GM12872 (cell line): ENCODE data around the gene NAA15.

Experiments used
- TF ChIP-seq, protein P1 (sequence below): IDR thresholded peaks from 3 replicates; pipeline ENCODE4 v1.5.1; 2011; ENCODE audit warnings: low read depth, mild to moderate bottlenecking, low read length, moderate library complexity; ENCODE audit not compliant: insufficient read depth

Gene NAA15

DNA sequence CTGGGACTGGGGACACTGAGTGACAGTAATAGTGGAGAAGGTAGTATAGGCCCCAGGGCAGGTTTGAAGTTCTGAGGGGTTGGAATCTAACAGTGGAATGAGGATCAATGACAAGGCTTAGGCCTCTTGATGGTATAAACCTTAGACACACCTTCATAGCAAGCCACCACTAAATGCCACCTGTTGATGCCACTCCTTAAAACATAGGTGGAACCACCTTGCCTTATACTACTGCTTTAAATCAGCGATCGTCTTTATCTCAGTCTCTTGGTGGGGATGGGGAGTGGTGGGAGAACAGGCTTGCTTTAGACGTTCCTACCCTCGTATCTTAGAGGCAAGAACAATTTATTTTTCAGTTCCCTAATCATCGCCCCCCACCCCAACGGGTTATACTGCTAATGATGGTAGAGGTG lies 153.8 kb downstream of the NAA15 start:
- TF ChIP-seq, protein P1, sequence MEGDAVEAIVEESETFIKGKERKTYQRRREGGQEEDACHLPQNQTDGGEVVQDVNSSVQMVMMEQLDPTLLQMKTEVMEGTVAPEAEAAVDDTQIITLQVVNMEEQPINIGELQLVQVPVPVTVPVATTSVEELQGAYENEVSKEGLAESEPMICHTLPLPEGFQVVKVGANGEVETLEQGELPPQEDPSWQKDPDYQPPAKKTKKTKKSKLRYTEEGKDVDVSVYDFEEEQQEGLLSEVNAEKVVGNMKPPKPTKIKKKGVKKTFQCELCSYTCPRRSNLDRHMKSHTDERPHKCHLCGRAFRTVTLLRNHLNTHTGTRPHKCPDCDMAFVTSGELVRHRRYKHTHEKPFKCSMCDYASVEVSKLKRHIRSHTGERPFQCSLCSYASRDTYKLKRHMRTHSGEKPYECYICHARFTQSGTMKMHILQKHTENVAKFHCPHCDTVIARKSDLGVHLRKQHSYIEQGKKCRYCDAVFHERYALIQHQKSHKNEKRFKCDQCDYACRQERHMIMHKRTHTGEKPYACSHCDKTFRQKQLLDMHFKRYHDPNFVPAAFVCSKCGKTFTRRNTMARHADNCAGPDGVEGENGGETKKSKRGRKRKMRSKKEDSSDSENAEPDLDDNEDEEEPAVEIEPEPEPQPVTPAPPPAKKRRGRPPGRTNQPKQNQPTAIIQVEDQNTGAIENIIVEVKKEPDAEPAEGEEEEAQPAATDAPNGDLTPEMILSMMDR: no peak

DNA sequence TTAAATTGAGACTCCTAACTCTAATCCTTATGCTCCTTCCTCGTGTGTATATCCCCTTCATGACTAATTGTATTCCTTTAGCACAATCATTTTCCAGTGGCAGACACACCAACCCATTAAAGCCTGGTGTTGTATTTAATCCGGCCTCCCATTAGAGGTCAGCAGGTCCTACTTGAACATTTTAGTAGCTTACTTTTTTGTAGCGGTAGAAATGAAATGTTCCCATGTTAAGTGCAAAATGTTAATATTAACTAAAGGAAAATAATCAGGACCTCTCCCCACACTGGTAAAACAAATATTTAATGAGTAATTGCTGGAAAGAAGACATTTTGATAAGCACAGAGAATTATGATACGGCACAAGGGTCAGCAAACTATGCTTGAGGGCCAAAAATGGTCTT lies 156.0 kb downstream of the NAA15 start:
- TF ChIP-seq, protein P1: no peak

DNA sequence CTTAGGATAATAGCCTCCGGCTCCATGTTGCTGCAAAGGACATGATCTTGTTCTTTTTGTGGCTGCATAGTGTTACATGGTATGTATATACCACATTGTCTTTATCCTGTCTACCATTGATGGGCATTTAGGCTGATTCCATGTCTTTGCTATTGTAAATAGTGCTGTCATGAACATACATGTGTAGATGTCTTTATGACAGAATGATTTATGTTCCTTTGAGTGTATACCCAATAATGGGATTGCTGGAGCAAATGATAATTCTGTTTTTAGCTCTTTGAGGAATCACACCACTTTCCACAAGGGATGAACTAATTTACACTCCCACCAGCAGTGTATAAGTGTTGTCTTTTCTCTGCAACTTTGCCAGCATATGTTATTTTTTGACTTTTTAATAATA lies 157.2 kb downstream of the NAA15 start:
- TF ChIP-seq, protein P1: no peak

DNA sequence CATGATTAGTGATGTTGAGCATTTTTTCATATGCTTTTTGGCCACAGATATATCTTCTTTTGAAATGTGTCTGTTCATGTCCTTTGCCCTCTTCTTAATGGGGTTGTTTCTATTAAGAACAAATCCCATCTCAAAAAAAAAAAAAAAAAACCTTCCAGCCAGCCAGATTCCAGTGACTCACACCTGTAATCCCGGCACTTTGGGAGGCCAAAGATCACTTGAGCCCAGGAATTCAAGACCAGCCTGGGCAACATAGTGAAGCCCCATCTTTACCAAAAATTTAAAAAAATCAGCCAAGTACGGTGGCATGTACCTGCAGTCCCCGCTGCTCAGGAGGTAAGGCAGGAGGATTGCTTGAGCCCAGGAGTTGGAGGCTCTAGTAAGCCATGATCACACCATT lies 157.7 kb downstream of the NAA15 start:
- TF ChIP-seq, protein P1: no peak

DNA sequence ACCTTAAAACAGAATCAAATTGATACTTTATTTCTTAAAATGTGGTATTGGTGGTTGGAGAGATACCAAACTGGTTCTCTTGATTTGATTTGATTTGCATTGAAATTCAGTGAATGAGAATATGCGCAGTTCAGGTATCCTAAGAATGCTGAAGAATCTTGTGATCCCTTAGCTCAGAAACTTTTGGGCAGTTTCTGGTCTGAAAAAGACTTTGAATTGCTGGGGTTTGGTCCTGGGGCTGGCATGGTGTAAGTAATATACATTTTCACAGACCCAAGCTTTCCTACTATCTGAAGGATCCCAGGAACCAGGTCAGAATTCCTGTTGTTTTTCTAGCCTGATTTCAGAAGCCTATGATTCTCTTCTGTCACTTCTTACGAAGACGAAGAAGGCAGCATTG lies 159.3 kb downstream of the NAA15 start:
- TF ChIP-seq, protein P1: no peak

DNA sequence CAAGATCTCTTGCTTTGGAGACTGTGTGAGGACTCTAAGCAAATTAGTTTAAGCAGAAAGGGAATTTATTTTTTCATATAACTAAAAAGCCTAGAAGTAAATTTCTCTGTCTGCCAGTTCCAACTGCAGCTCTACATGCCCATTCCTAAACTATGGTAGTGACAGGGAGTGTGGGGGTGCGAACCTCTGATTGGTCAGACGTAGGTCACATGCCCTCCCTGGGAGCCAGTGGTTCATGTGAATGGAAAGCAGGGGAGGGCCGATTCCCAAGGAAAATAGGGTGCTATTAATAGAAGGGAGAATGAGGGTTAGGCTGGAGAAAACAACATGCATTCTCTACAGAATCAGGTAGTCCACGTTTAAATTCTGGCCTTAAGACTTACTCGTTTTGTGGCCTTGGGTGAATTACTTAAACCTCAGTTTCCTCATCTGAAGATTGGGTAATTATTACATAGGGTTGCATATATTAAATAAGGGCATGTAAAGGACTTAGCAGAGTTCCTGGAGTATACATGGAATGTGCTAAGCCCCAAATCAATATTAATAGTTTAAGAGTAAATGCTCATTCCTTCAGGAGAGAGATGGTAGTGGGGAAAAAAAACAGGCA lies 159.8 kb downstream of the NAA15 start:
- TF ChIP-seq, protein P1: no peak

DNA sequence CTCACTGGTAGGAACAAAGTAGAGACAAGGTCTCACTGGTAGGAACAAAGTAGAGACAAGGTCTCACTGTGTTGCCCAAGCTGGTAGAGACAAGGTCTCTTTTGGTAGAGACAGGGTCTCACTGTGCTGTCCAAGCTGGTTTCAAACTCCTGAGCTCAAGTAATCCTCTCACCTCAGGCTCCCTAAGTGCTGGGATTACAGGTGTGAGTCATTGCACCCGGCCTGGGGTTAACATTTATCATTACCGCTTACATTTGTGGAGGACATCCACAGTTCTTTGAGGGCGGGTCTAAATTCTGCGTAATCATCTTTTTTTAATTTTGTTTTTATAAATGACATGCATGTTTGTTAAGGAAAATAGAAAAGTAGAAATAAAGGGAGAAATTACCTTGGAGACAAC lies 164.6 kb downstream of the NAA15 start:
- TF ChIP-seq, protein P1: no peak
